Large intestine (tissue), 3 donors: Measurements from ENCODE around the gene C21orf91. TPM values are rescaled to one million over a fixed set of nuclear protein-coding genes. Genes with fewer than 3 reads are reported as not detected.

ENCODE experiments used
- DNase-seq, 2 donors: peaks; one replicate each; pipeline versions ENCODE4 v3.0.0 to v3.0.0-alpha.2; 2013
- H3K27ac ChIP-seq: one replicate; pipeline ENCODE4 v1.5.1; 2013; ENCODE audit warnings: low read length
- H3K27me3 ChIP-seq: 2 replicates; pipeline ENCODE4 v1.6.1; 2013; ENCODE audit warnings: low read length; ENCODE audit not compliant: control insufficient read depth, insufficient read depth
- H3K36me3 ChIP-seq: 2 replicates; pipeline ENCODE4 v1.6.1; 2013; ENCODE audit warnings: low read length; ENCODE audit not compliant: control insufficient read depth, insufficient read depth
- H3K4me1 ChIP-seq: one replicate; pipeline ENCODE4 v1.6.1; 2013; ENCODE audit warnings: low read length; ENCODE audit not compliant: control insufficient read depth, insufficient read depth
- H3K4me3 ChIP-seq: one replicate; pipeline ENCODE4 v1.5.1; 2013; ENCODE audit warnings: low read length
- H3K9me3 ChIP-seq: one replicate; pipeline ENCODE4 v1.6.1; 2013; ENCODE audit warnings: mild to moderate bottlenecking, low read depth, low read length, moderate library complexity; ENCODE audit not compliant: control insufficient read depth
- WGBS: methylation state at CpG from one replicate; pipeline ENCODE4 v1.1.5; 2013; ENCODE audit warnings: low lambda C conversion rate; ENCODE audit not compliant: insufficient coverage; 5-methylcytosine and 5-hydroxymethylcytosine counted together
- polyA plus RNA-seq: library from polyadenylated mRNA; unstranded; fragments of 120-200 nt; gene quantifications from one replicate; pipeline ENCODE4 v1.2.1, GENCODE V29; 2013

Gene C21orf91
- polyA plus RNA-seq, 1 donor: 9.7 TPM

DNA sequence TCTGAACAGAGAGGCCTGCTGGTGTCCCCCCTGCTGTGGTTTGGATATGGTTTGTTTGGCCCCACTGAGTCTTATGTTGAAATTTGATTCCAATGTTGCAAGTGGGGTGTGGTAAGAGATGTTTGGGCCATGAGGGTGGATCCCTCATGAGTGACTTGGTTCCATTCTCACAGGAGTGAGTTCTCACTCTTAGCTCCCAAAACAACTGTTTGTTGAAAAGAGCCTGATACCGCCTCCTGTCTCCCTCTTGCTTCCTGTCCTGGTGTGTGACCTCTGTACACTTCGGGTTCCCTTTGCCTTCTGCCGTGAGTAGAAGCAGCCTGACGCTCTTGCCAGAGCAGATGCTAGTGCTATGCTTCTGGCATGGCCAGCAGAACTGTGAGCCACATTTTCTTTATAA, 60.5 kb downstream of the C21orf91 start:
- H3K27me3 ChIP-seq: no peaks in the 10 kb centered on the region
- WGBS: 70% methylated on average over 2 of the region's 4 CpGs
- H3K36me3 ChIP-seq: no peaks in the 10 kb centered on the region
- peaks cover 7% of the 10 kb centered on the region for H3K9me3 ChIP-seq
- H3K27ac ChIP-seq: no peak overlapping the region
- DNase-seq: no peak
- H3K4me1 ChIP-seq: no peaks in the 10 kb centered on the region
- no peak overlapping the region for H3K4me3 ChIP-seq

- Histone ChIP-seq H3K27ac (no peak overlapping the region), H3K4me1 (no peaks in the 10 kb centered on the region), H3K36me3 (no peaks in the 10 kb centered on the region), H3K4me3 (no peak overlapping the region), H3K27me3 (no peaks in the 10 kb centered on the region), H3K9me3 (peaks cover 7% of the 10 kb centered on the region)
- no peak for DNase-seq
- no CpG with 5 or more reads among the region's 20 CpGs for WGBS
Observed at GRCh38 chr21:17757671-17758070, 61.5 kb downstream of the C21orf91 start.

DNA sequence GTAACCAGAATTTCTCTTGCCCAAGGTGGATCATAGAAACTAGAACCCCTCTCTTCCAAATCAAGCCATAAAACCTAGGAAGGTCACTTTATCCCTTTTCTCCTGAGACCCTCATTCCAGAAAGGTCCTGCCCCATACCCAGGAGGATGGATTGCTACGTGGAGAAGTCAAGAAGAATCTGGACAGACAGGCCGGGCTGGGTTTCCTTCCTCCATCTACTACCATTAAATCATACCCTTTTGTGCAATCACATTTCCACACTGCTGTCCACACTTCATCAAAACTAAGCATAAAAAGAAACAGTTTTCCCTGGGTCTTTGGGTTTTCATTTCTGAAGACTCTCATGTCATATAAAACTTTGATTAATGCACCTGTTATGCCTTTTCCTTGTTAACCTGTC, 65.4 kb downstream of the C21orf91 start:
- Histone ChIP-seq H3K27me3 (no peaks in the 10 kb centered on the region), H3K4me3 (no peak overlapping the region), H3K4me1 (no peaks in the 10 kb centered on the region), H3K36me3 (no peaks in the 10 kb centered on the region), H3K27ac (no peak overlapping the region), H3K9me3 (peaks cover 7% of the 10 kb centered on the region)
- no CpG with 5 or more reads among the region's 2 CpGs for WGBS
- no peak for DNase-seq

DNA sequence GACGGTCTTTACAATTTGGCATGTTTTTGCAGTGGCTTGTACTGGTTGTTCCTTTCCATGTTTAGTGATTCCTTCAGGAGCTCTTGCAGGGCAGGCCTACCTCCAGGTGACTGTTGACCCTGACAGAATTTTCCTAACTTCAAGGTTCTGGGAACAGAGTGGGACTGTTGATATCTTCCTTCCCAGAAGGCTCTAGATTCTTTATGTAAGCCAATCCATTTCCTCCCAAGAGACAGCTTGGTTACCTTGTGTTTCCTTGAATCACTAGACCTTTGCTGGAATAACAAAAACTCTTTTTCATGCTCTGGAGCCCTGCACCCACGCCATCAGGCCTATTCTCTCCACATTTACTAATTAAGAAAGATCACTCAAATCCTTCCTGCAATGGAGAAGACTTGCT, 67.0 kb downstream of the C21orf91 start:
- H3K4me3 ChIP-seq: no peak overlapping the region
- no peak overlapping the region for H3K27ac ChIP-seq
- no peaks in the 10 kb centered on the region for H3K9me3 ChIP-seq
- H3K27me3 ChIP-seq: no peaks in the 10 kb centered on the region
- no peak for DNase-seq
- H3K36me3 ChIP-seq: no peaks in the 10 kb centered on the region
- no peaks in the 10 kb centered on the region for H3K4me1 ChIP-seq
- no CpG with 5 or more reads among the region's 2 CpGs for WGBS

- Histone ChIP-seq H3K4me1 (no peaks in the 10 kb centered on the region), H3K27me3 (no peaks in the 10 kb centered on the region), H3K36me3 (no peaks in the 10 kb centered on the region), H3K9me3 (no peaks in the 10 kb centered on the region), H3K27ac (no peak overlapping the region), H3K4me3 (no peak overlapping the region)
- DNase-seq: no peak
- no CpG with 5 or more reads among the region's 2 CpGs for WGBS
Observed at GRCh38 chr21:17746920-17747319, 72.2 kb downstream of the C21orf91 start.

DNA sequence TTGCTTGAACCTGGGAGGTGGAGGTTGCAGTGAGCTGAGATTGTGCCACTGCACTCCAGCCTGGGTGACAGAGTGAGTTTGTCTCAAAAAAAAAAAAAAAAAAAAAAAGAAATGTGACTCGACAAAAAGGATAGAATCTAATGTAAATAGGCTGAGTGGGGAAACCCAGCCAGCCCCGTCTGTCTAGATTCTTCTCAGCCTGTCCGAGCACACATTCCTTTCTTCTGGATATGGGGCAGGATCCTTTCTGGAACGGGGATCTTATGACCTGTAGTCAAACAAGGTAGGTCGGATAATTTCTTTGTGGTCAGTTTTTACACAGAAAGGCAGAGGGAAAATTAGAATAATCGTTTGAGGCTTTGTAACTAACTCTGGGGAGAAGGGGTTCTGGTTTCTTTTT, 74.1 kb downstream of the C21orf91 start:
- WGBS: no CpG with 5 or more reads among the region's 6 CpGs
- Histone ChIP-seq H3K9me3 (no peaks in the 10 kb centered on the region), H3K4me1 (no peaks in the 10 kb centered on the region)

GRCh38 chr21:17742940-17743592, 76.1 kb downstream of the C21orf91 start:
- no peak for DNase-seq
- Histone ChIP-seq H3K27me3 (no peaks in the 10 kb centered on the region), H3K4me1 (no peaks in the 10 kb centered on the region), H3K9me3 (no peaks in the 10 kb centered on the region), H3K36me3 (no peaks in the 10 kb centered on the region), H3K27ac (no peak overlapping the region), H3K4me3 (no peak overlapping the region)
- WGBS: 100% methylated on average over 1 of the region's 2 CpGs

More for the DNA sequence above, 74.1 kb downstream of the C21orf91 start:
- H3K36me3 ChIP-seq: no peaks in the 10 kb centered on the region
- no peak overlapping the region for H3K27ac ChIP-seq
- no peak for DNase-seq
- H3K27me3 ChIP-seq: no peaks in the 10 kb centered on the region
- H3K4me3 ChIP-seq: no peak overlapping the region

DNA sequence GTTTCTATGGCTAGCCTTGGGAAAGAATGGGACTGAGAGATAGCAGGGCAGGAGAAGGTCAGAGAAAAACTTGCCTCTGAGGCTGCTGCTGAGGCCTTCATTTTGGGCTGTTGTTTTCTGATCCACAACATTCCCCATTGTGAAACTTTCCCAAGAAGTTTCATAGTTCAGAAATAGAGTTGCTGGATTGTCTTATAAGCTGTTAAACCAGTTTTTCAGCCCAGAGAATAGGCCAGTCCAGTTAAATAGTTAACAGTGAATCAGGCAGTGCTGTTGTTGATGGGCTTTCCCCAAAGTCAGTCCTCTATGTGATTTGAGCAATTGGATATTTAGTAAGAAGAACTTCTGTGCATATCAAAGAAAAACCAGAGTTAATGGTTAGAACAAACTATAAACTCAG, 77.0 kb downstream of the C21orf91 start:
- H3K27ac ChIP-seq: no peak overlapping the region
- H3K36me3 ChIP-seq: no peaks in the 10 kb centered on the region
- H3K9me3 ChIP-seq: no peaks in the 10 kb centered on the region
- no peaks in the 10 kb centered on the region for H3K4me1 ChIP-seq
- no peak for DNase-seq
- no peak overlapping the region for H3K4me3 ChIP-seq
- no peaks in the 10 kb centered on the region for H3K27me3 ChIP-seq

Other genes with a start within 250 kb of the C21orf91 start
- 39.4 TPM for gene BTG3, start 206.5 kb downstream of the C21orf91 start, polyA plus RNA-seq